H9 (cell line): ENCODE data around the gene RNU7-1. TPM values are rescaled to one million over a fixed set of nuclear protein-coding genes. Genes with fewer than 3 reads are reported as not detected.

Experiments used
- DNase-seq: peaks from one replicate; pipeline ENCODE4 v3.0.0-alpha.2; 2017
- H2AFZ ChIP-seq: one replicate; pipeline ENCODE4 v1.6.1; 2013; ENCODE audit warnings: mild to moderate bottlenecking, low read length, control low read depth, moderate library complexity
- H2AK5ac ChIP-seq: 2 replicates; pipeline ENCODE4 v1.6.1; 2013; ENCODE audit warnings: low read length, control low read depth, mixed read lengths; ENCODE audit not compliant: insufficient read length
- H2BK120ac ChIP-seq: one replicate; pipeline ENCODE4 v1.6.1; 2013; ENCODE audit warnings: low read depth, mild to moderate bottlenecking, low read length, control low read depth, inconsistent platforms; ENCODE audit not compliant: poor library complexity, severe bottlenecking
- H2BK12ac ChIP-seq: 2 replicates; pipeline ENCODE4 v1.6.1; 2013; ENCODE audit warnings: low read length, control low read depth, mixed read lengths, low read depth; ENCODE audit not compliant: insufficient read length
- H2BK15ac ChIP-seq: 2 replicates; pipeline ENCODE4 v1.6.1; 2013; ENCODE audit warnings: low read depth, low read length, control low read depth
- H2BK20ac ChIP-seq: one replicate; pipeline ENCODE4 v1.6.1; 2013; ENCODE audit warnings: low read depth, mild to moderate bottlenecking, low read length, control low read depth, inconsistent platforms; ENCODE audit not compliant: poor library complexity, severe bottlenecking
- H2BK5ac ChIP-seq: 2 replicates; pipeline ENCODE4 v1.6.1; 2013; ENCODE audit warnings: low read length, control low read depth, mixed read lengths; ENCODE audit not compliant: insufficient read length
- H3K14ac ChIP-seq: 2 replicates; pipeline ENCODE4 v1.6.1; 2013; ENCODE audit warnings: low read length, control low read depth; ENCODE audit not compliant: insufficient read depth
- H3K18ac ChIP-seq: 2 replicates; pipeline ENCODE4 v1.6.1; 2013; ENCODE audit warnings: low read depth, mild to moderate bottlenecking, mixed read lengths, low read length, control low read depth; ENCODE audit not compliant: insufficient read length
- H3K23ac ChIP-seq: 2 replicates; pipeline ENCODE4 v1.6.1; 2013; ENCODE audit warnings: low read length, control low read depth, mixed read lengths, low read depth; ENCODE audit not compliant: insufficient read length
- H3K23me2 ChIP-seq: 2 replicates; pipeline ENCODE4 v1.6.1; 2013; ENCODE audit warnings: low read depth, mild to moderate bottlenecking, mixed read lengths, low read length, control low read depth; ENCODE audit not compliant: insufficient read length, poor library complexity, severe bottlenecking
- H3K27ac ChIP-seq: 2 replicates; pipeline ENCODE4 v1.5.1; 2013; ENCODE audit warnings: low read length, control low read depth, mixed read lengths, low read depth; ENCODE audit not compliant: insufficient read length
- H3K27me3 ChIP-seq: 2 replicates; pipeline ENCODE4 v1.6.1; 2013; ENCODE audit warnings: low read length, control low read depth, inconsistent platforms; ENCODE audit not compliant: insufficient read depth
- H3K4ac ChIP-seq: 2 replicates; pipeline ENCODE4 v1.6.1; 2013; ENCODE audit warnings: low read depth, mild to moderate bottlenecking, control low read depth, inconsistent platforms, low read length, moderate library complexity
- H3K4me1 ChIP-seq: 2 replicates; pipeline ENCODE4 v1.6.1; 2013; ENCODE audit warnings: low read length, control low read depth, inconsistent platforms; ENCODE audit not compliant: insufficient read depth
- H3K4me2 ChIP-seq: 2 replicates; pipeline ENCODE4 v1.6.1; 2013; ENCODE audit warnings: low read length, control low read depth, mixed read lengths; ENCODE audit not compliant: insufficient read length, insufficient read depth
- H3K56ac ChIP-seq: 2 replicates; pipeline ENCODE4 v1.6.1; 2013; ENCODE audit warnings: low read depth, mild to moderate bottlenecking, mixed read lengths, low read length, control low read depth; ENCODE audit not compliant: insufficient read length
- H3K79me1 ChIP-seq: 2 replicates; pipeline ENCODE4 v1.6.1; 2013; ENCODE audit warnings: low read depth, mild to moderate bottlenecking, moderate library complexity, low read length, control low read depth, inconsistent platforms; ENCODE audit not compliant: insufficient read depth, poor library complexity, severe bottlenecking
- H3K79me2 ChIP-seq: 2 replicates; pipeline ENCODE4 v1.6.1; 2013; ENCODE audit warnings: low read length, control low read depth, inconsistent platforms; ENCODE audit not compliant: insufficient read depth
- H3K9ac ChIP-seq: 2 replicates; pipeline ENCODE4 v1.6.1; 2013; ENCODE audit warnings: low read length, control low read depth, mixed read lengths; ENCODE audit not compliant: insufficient read length; ENCODE audit errors: extremely low read depth
- H3K9me3 ChIP-seq: one replicate; pipeline ENCODE4 v1.6.1; 2013; ENCODE audit warnings: low read depth, low read length, inconsistent platforms; ENCODE audit not compliant: control insufficient read depth
- H3T11ph ChIP-seq: one replicate; pipeline ENCODE4 v1.6.1; 2013; ENCODE audit warnings: mild to moderate bottlenecking, low read length, control low read depth, inconsistent platforms
- H4K20me1 ChIP-seq: one replicate; pipeline ENCODE4 v1.6.1; 2013; ENCODE audit not compliant: control insufficient read depth, insufficient read length, insufficient read depth
- H4K5ac ChIP-seq: 2 replicates; pipeline ENCODE4 v1.6.1; 2013; ENCODE audit warnings: low read depth, mild to moderate bottlenecking, mixed read lengths, low read length, control low read depth; ENCODE audit not compliant: insufficient read length
- H4K8ac ChIP-seq: replicated peaks from 2 replicates; pipeline ENCODE4 v1.6.1; 2013; ENCODE audit warnings: low read length, control low read depth, mixed read lengths, low read depth; ENCODE audit not compliant: insufficient read length
- H4K91ac ChIP-seq: 2 replicates; pipeline ENCODE4 v1.6.1; 2013; ENCODE audit warnings: low read depth, mild to moderate bottlenecking, moderate library complexity, mixed read lengths, low read length, control low read depth; ENCODE audit not compliant: insufficient read length
- H3K27ac Mint-ChIP-seq, 3 experiments: 2 replicates in 2 of 3; 3 replicates in 1 of 3; pipeline ENCODE4 v1.8.0; 2020 to 2021; ENCODE audit warnings: mixed read lengths in 3 of 3, mild to moderate bottlenecking in 1 of 3, moderate library complexity in 1 of 3
- H3K27me3 Mint-ChIP-seq: 2 replicates; pipeline ENCODE4 v1.8.0; 2021; ENCODE audit warnings: low read depth, mild to moderate bottlenecking, moderate library complexity, mixed read lengths
- H3K36me3 Mint-ChIP-seq, 3 experiments: 2 replicates in 2 of 3; 3 replicates in 1 of 3; pipeline ENCODE4 v1.8.0; 2020 to 2021; ENCODE audit warnings: low read depth in 3 of 3, mixed read lengths in 3 of 3; ENCODE audit not compliant: insufficient read depth in 1 of 3
- H3K4me1 Mint-ChIP-seq, 2 experiments: 2 replicates each; pipeline ENCODE4 v1.8.0; 2020; ENCODE audit warnings: mixed read lengths in 2 of 2
- H3K4me3 Mint-ChIP-seq, 2 experiments: 2 replicates in 1 of 2; 3 replicates in 1 of 2; pipeline ENCODE4 v1.8.0; 2020 to 2021; ENCODE audit warnings: mild to moderate bottlenecking in 2 of 2, mixed read lengths in 2 of 2, moderate library complexity in 1 of 2
- H3K9me3 Mint-ChIP-seq, 2 experiments: 2 replicates in 1 of 2; 3 replicates in 1 of 2; pipeline ENCODE4 v1.8.0; 2020; ENCODE audit warnings: mild to moderate bottlenecking in 2 of 2, mixed read lengths in 2 of 2, moderate library complexity in 1 of 2
- WGBS: extraction: QIAGEN DNeasy Blood & Tissue Kit; methylation state at CpG from one replicate; pipeline ENCODE4 v1.1.7; 2013; ENCODE audit warnings: missing lambda C conversion rate, low lambda C conversion rate, mixed read lengths; ENCODE audit not compliant: insufficient read length; ENCODE audit errors: extremely low coverage; 5-methylcytosine and 5-hydroxymethylcytosine counted together
- total RNA-seq: library from RNA; stranded (reverse); gene quantifications from 2 replicates; pipeline ENCODE4 v1.2.1, GENCODE V29; 2021
- TF ChIP-seq, protein P1 (sequence below): fragments of 200-600 bp; sonication (generic); conservative IDR thresholded peaks from 3 replicates; pipeline ENCODE4 v1.8.0; 2021; ENCODE audit warnings: antibody characterized with exemption, mild to moderate bottlenecking

The RNU7-1 gene
- total RNA-seq, 1 experiment from 2014 or later = not detected

DNA sequence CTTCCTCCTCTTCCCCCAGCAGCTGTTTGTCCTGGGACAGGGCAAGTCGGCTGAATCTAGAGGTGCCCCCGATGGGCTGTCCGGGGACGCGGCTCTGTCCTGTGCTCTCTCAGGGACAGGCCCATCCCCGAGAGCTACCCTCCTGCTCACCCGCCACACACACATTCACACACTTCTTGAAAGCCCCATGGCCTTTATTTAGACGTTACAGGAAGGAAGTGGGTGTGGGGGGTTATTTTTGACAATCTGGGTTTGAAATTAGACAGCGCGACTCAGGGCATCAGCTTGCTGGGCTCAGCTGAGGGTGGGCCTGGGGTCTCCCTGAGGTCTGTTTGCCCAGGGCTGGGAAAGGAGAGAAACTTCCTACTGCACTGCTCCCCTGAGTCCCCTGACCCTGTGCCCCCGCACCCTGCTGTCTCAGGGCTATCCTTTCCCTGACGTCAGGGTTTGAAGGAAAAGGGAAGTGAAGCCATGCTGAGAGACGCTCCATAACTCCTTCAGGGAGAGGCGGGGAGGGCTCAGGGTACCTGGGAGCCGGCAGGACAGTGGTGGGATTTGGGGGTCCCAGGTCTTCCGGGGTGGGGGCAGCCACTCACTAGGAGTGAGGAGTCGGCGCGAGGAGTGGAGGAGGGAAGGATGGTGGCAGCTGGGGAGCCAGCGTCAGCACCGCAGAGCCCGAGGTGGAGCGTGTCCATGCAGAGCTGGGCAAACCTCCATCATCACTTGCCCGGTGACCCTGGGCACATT is 15.6 kb downstream of the RNU7-1 start:
- Histone ChIP-seq H3K79me2 (no peaks in the 10 kb centered on the region; the same call in 1 of the 2 replicates), H2BK5ac (no peak overlapping the region), H4K20me1 (no peaks in the 10 kb centered on the region), H3K4ac (no peak overlapping the region), H3K9ac (no peak overlapping the region), H3K27me3 (no peaks in the 10 kb centered on the region), H3K23ac (no peak overlapping the region), H3K56ac (no peak overlapping the region), H2BK20ac (no peak overlapping the region), H3K4me1 (peaks cover 6% of the 10 kb centered on the region; the same call in 1 of the 2 replicates), H2BK15ac (no peak overlapping the region), H2BK12ac (no peak overlapping the region), H4K8ac (no peak overlapping the region), H3K79me1 (no peaks in the 10 kb centered on the region), H3K4me2 (no peak overlapping the region), H2BK120ac (no peak overlapping the region), H3K23me2 (peaks cover 17% of the 10 kb centered on the region), H3K14ac (no peak overlapping the region), H2AFZ (no peak overlapping the region), H3K9me3 (no peaks in the 10 kb centered on the region), H2AK5ac (no peak overlapping the region), H3T11ph (no peak overlapping the region), H4K5ac (no peak overlapping the region), H4K91ac (no peak overlapping the region), H3K18ac (no peak overlapping the region), H3K27ac (no peak overlapping the region)
- Mint-ChIP-seq H3K4me3 (no peak overlapping the region; a peak in 1 of 5 replicates), H3K27ac (peak overlapping the region in 1 of 3 experiments; percentile 83; a peak in 3 of 7 replicates), H3K36me3 (peaks cover 0 to 9% (median 0%) of the 10 kb centered on the region in 3 experiments; a peak in 4 of 7 replicates), H3K4me1 (peaks cover 30 to 44% of the 10 kb centered on the region in 2 experiments), H3K9me3 (no peaks in the 10 kb centered on the region), H3K27me3 (no peaks in the 10 kb centered on the region; the same call in 1 of the 2 replicates)
- DNase-seq = no peak
- no CpG with 5 or more reads among the region's 24 CpGs for WGBS
- TF ChIP-seq, protein P1, sequence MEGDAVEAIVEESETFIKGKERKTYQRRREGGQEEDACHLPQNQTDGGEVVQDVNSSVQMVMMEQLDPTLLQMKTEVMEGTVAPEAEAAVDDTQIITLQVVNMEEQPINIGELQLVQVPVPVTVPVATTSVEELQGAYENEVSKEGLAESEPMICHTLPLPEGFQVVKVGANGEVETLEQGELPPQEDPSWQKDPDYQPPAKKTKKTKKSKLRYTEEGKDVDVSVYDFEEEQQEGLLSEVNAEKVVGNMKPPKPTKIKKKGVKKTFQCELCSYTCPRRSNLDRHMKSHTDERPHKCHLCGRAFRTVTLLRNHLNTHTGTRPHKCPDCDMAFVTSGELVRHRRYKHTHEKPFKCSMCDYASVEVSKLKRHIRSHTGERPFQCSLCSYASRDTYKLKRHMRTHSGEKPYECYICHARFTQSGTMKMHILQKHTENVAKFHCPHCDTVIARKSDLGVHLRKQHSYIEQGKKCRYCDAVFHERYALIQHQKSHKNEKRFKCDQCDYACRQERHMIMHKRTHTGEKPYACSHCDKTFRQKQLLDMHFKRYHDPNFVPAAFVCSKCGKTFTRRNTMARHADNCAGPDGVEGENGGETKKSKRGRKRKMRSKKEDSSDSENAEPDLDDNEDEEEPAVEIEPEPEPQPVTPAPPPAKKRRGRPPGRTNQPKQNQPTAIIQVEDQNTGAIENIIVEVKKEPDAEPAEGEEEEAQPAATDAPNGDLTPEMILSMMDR = no peak
